NCI-H2196 (cell line): ENCODE results near the gene DYSF.

Experiments
- DNase-seq: peaks from one replicate; lab custom pipeline; 2025; ENCODE audit not compliant: unreplicated experiment; lab: John Stamatoyannopoulos, UW

DYSF gene

DNA sequence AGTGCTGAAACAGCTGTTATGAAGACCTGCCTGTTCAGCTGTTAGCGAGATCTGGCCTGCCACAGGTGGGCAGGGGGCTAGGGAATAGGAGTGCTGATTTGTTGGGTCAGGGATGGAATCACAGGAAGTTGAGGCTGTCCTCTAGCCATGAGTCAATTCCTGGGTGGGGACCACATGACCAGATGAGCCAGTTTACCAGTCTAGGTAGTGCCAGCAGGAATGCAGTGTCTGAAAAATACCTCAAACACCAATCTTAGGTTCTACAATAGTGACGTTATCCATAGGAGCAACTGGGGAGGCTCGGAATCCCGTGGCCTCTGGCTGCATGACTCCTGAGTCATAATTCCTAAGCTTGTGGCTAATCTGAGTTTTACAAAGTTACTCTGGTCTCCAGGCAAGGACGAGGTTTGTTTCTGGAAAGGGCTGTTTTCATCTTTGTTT lies 44.9 kb downstream of the DYSF start:
- no peak for DNase-seq

DNA sequence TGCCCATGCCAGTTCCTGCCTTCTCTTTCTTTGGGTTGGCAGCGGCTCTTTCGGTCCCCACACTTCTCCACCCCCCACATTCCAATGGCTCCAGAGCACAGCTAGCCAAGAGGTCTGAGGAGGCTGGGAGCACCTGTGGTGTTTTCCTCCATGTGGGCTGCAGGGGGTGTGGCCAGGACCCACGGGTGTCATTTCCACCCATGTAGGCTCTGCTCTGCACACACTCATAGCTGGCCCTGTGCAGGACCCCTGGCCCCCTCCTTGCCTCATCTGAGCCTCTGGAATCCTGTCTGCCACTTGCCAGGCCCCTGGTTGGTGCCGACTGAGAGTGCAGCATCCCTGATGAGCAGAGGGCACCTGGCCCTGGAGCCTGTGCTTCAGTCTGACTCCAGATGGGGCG lies 46.3 kb downstream of the DYSF start:
- no peak for DNase-seq

DNA sequence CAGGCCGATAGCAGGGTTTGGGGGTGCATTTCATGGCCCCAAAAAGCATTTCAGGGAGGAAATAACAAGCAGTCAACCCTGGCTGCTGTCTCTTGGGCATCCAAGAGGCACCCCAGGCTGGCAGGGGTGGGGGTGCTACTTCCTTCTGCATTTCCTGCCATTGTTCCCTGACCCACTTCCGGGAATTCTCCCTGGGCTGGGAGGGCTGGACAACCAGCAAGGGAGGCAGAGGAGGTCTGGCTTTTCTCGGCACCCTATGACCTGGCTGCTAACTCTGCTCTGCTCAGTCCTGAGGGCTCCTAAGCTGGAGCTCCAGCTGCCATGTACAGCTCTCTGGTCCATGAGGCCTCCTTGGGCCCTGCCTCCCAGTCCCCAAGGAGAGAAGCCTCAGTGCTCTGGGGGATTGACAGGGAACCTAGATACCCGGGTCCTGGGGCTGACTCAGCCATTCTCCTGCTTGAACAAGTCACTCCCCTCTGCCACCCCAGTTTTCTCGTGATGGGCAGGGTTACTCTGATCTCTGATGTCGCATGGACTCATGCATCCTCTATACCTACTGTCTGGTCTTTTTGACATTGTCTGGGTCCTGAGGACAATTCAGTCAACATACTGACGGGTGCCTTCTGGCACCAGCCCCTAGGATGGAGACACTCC lies 47.2 kb downstream of the DYSF start:
- DNase-seq = no peak

DNA sequence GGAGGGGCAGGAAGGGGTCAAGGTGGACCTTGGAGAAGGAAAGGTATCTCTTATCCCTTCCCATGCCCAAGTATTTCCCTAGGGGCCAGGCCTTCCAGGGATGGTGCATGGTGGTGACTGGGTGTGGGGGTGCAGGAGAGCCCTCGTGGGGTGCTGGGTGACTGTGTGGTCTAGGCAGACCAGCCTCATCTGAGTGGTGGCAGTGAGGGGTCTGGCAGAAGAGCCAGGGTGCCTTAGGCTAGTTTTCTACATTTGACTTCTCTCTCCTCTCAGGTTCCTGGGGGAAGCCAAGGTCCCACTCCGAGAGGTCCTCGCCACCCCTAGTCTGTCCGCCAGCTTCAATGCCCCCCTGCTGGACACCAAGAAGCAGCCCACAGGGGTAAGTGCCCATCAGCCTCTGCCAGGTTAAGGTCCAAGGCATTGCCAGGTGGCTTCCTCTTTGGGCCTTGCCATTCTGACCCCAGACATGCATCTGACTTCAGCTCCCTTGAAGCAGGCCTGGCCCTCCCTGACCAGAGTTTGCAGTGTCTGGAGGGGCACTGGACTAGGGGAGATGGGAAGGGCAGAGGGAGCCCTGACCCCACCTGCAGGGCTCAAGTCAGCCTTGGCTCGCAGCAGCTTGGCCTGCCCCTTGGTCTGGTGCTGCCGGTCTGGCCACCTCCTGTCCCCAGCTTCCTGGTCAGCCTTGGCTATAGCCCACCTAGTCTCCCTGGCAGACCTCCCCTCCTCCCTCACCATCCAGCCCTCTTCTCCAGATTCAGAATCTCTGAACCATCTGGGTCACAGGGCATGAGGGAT lies 49.8 kb downstream of the DYSF start:
- no peak for DNase-seq

DNA sequence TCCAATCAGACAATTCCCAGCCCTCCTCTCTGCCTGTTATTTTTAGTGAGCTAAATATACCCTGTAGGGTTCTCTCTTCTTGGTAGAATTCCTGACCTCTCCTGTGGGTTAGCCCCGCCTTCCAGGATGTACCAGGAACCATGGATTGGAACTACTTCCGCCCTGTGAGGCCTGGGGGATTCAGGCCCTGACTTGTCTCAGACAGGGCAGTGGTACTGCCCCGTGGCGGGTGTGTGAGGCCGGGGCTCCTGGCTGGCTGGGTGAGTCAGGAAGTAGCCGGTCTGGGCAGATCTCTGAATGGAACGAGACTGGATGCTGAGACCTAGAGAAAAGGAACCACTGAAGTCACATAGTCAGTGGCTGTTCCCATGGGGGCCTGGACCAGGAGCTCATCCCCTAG lies 50.5 kb downstream of the DYSF start:
- DNase-seq = no peak

DNA sequence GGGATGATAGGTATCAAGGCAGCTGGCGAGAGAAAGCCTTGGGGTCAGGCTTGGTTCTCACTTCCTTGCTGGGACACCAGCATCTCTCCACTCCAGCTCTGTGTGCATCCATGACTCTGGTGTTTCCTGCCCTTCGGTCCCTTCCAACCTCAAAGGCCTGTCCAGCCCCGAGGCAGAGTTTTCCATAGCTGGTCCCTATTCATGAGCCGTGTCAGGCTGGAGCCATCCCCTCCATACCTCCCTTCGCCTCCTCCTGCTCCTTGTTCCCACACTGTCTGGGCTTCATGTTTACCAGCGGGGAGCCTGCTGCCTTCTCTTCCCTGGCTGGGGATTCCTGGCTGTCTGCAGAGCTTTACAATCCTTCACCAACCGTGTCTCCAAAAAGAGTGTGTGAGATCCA lies 51.2 kb downstream of the DYSF start:
- no peak for DNase-seq

DNA sequence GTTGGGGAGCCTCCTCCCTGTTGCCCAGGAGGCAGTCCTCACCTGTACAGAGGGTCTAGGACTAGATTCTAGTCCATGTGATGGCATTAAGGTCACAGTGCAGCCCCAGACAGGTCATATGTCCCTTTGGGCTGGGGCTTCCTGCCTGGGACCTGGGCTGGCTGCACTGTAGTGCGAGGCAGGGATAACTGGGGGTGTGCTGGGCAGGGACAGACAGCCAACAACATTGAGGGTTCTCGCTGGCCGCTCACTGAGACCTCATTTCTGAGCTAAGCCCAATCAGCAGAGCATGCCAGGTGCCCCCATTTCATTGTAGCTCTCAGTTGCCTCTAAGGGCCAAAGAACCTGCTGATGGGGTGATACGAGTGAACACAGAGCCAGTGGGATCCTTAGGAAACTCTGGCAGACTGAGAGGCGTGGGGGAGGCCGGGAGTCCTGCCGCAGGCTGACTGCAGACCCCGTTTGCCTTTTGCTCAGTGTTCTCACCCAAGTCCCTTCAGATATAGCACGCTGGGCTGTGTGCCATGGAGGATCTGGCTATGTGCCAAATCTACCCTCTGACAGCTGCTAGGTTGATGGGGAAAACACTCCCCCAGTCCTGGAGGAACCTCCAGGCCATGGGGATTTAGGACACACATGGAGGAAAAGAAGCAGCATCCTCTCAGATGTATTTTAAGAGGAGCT lies 51.9 kb downstream of the DYSF start:
- no peak for DNase-seq

DNA sequence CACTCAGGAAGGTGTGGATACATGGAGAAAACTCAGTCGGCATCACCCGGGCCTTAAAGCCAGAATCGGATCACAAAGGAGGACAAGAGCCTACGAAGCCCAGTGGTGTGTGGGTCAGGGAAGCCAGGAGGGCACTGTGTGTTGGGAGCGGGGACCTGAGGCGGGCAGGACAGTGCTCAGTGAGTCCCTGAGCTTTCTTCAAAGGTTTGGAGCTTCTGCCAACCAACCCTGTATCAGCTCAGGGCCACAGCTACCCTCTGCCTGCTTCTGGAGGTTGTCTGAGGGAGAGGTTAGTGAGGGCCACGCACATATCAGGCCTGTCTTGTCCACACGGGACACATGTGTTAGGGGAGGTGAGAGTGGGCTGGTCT lies 52.4 kb downstream of the DYSF start:
- DNase-seq = no peak

DNA sequence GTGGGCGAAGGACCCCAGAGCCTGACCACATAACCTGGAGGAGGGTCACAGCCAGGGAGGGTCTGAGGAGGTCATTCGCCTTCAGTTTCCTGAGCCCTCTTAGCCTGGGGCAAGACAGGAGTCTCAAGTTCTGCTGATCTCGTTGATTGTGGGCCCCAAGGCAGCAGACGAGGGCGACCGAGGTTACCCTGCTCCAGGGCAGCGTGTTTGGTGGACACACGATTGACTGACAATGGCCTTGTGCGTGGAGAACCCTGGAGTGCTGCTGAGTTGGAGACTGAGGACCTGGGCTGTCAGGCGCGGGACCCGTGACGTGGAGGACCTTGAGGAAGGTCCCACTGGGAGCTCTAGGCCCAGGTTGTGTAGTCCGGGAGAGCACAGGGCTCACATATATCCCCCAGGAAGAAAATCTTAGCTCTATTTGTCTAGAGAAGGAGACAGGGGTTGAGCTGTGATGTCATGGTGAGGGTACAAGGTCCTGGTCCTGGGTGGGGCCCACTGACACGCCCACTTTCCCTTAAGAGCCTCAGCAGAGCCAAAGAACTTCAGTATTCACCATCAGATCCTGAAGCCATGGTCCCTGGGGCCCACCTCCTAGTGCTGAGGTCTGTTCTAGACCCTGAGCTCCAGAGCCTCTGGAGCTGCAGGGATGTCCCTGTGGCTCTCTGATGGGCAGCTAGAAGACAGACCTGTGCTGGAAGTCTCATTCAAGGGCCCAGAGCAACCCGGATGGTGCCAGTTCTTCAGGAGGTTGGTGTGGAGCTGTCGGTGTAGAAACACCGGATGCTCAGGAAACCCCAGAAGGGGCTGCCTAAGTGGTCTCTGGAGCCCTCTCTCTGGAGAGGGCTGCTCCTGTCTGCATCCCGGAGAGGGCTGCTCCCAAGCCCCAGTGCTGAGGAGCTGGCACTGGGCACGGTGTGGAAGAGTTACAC lies 53.1 kb downstream of the DYSF start:
- DNase-seq = no peak

DNA sequence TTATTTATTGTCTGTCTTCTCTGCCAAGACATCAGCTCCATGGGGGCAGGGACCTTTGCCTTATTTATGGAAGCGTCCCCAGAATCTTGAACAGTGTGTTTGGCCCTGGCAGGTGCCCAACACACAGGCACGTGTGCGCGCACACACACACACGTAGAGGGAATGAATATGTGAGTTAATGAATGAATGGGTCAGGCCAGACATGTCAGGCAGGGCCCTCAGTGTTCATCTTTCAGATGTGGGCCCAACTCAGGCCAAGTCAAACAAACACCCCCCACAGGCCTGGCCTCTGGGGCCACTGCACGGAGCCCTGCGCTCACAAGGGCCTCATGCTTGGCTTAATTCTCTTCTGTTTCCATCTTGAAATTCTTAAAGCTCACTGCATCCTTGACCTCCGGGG lies 54.1 kb downstream of the DYSF start:
- no peak for DNase-seq

DNA sequence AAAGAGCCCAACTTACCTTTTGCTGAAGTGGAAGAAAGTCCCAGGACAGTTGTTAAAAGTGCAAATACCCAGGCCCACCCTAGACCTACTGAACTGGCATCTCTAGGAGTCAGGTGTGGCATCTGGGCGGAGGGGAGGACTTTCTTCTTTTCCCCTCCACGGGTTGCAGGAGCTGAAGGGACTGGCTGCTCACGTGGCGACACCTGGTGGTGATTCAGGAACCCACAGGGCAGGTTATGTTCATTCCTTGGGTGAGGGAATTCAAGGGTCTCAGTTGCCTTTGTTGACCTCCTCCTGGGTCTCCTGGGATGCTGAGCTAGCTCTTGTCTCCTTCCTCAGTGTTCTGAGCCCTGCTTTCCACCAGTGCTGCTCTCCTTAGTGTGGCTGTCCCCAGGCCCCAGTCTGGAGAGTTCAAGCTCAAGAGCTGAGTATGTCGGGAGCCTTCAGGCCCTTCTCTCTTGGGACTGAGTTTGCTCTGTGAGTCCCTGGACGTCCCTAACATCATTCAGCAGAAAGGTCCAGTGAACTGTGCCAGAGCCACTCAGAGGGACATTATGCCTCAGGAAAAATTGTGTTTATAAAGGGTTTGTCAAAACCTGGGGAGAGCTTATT lies 56.9 kb downstream of the DYSF start:
- peak; percentile 5 for DNase-seq

DNA sequence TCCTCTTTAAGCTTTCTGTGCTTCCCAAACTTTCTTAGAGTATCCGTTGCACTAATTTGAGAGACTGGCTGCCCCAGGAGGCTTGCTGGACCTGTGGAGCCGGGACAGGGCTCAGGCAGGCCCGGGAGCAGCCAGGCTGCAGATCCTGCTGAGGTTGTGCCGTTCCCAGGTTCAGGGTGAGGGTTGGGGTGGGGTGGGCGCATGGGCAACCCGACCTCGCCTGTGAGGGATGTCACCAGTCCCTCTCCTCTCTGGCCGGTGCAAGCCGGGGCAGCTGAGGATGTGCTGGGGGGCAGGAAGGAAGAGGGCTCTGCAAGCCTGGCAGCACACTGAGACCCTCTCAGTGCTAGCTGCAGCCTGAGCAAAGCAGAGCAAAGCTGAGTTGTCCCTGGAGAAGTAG lies 57.6 kb downstream of the DYSF start:
- DNase-seq = no peak

DNA sequence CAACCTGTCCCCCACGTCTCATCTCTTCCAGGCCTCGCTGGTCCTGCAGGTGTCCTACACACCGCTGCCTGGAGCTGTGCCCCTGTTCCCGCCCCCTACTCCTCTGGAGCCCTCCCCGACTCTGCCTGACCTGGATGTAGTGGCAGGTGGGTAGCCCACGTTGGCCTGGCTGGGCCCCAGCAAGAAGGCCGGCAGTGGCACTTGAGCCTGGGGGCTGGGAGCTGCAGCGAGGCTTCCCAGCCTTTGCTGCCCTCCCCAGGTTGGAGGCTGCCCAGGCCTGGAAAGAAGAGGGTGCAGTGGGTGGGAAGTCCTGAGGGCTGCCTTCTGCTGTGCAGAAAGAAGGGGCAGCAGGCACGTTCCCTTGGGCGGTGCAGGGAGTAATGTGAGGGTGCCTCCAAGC lies 58.4 kb downstream of the DYSF start:
- DNase-seq = no peak

DNA sequence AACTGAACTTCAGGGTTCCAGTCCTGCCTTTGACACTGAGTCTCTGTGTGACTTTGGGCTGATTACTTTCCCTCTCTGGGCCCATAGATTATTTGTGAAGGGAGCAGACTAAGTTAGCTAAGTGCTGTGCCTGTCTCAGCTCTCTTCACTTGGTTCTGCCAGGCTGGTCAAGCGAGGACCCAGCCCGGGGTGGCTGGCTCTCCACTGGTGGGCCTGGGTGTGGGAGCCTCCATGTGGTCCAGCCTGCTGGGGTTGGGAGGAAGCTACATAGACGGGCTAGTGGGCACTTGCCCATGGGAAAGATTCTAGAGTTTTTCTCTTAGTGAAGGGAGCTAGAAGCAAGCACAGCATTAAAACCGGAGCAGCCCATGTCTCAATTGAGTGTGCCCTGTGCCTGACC lies 59.0 kb downstream of the DYSF start:
- no peak for DNase-seq

DNA sequence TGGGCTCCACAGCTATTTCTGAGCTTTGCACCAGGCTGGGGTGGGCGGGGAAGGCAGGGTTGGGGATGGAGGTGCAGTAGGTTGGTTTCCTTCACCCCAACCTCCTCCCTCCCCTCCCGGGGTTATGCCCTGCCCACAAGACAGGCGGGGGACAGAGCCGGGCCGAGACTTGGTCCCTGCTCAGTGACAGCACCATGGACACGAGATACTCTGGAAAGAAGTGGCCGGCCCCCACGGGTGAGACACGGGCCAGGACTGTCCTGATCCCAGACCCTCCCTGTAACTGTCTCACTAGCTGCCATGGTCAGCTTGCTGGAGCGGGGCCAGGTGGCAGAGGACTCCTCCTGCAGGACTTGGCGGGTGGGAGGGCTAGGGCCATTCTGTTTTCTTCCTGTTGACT lies 59.7 kb downstream of the DYSF start:
- DNase-seq = no peak

DNA sequence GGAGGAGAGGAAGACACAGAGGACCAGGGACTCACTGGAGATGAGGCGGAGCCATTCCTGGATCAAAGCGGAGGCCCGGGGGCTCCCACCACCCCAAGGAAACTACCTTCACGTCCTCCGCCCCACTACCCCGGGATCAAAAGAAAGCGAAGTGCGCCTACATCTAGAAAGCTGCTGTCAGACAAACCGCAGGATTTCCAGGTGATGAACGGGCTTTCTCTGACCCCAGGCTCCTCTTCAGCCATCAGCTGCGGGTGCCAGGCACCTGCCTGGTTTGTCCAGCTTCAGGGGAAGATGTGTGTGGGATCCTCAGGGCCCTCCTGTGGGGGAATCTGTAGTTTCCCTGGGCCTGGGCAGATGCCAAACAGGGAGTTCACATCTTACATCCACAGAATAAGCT lies 60.4 kb downstream of the DYSF start:
- no peak for DNase-seq

DNA sequence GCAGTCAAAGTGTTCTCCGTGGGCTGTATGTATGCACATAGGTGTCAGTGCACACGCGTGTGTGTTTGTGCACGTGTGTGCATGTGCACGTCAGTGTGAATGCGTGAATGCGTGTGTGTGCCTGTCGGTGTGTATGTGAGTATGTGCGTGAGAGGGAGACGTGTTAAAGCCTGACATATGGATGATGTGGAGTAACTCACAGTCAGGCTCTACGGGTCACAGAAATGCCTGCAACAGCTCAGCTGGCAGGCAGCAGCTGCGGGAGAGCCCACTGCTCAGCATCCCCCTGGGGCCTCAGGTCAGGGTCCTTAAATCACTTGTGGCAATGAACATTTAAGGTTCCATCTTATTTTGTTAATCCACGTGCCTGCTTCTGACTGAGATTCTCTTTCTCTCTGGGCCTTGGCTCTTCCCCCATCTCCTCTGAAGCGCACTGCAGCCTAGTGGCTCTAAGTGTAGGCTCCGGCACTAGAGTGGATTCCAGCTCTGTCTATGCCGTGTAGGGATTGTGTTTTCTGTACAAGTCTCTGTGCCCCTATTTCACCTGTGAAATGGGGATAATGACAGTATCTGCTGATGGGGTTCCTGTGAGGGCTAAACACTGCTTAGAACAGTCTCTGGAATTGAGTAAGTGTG lies 63.0 kb downstream of the DYSF start:
- no peak for DNase-seq

DNA sequence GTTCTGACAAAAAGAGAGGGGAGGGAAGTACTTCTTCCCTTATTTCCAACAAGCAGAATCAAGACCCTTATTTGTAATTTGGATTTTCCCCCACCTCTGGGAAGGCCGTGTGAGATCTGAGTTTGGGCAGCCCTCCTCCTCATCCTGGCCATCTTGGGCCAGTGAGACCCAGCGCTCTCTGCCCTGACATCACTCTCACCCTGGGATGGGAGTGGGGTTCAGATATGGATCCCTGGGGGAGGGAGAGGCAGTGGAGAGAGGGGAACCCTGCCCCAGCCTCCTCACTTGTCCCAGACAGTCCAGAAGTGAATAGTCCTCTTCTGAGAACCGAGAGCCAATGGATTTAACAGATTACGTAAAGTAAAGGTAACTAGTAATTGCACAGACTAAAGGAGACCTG lies 64.5 kb downstream of the DYSF start:
- no peak for DNase-seq

DNA sequence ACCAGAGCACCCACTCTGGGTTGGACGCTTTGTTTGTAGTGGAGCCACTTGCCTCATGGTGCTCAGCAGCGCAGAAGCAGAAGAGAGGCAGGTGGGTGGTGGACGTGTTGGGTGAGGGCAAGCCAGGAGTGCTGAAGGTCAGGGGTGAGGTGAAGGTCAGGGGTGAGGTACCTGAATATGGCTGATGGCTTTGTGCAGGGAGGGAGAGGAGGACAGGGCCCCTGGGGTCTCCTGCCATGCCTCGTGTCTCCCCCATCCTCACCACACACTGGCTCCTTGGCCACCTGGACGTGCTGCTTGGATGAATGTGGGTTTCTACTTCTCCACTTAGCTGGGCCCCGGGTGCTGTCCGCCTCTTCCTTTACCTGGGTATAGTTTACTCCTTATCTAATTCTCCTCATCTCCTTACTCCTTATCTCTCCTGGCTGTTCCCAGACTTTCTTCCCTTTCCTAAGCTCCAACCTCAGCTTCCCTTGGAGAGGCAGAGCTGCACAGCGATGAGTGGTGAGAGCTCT lies 68.1 kb downstream of the DYSF start:
- DNase-seq = no peak

DNA sequence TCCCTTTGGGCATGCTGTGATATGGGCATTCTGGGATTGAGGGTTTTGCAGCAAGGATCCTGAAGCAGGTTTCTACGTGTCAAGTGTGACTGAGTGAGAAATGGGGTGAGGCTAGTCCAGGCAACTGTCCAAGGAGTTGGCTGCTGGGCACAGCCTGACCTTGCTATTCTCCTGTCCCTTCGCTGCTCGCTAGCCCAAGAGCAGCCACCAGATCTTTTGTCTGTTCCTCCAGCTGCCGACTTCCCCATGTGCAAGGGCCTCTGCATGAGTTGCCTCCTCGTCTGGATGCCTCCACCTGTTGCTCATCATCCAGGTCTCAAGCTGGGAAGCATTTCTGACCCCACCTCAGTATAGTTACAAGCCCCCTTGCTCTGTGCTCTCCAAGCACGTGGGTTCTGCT lies 71.1 kb downstream of the DYSF start:
- DNase-seq = no peak
